ENCODE data around the gene GARNL3.

Gene GARNL3

DNA sequence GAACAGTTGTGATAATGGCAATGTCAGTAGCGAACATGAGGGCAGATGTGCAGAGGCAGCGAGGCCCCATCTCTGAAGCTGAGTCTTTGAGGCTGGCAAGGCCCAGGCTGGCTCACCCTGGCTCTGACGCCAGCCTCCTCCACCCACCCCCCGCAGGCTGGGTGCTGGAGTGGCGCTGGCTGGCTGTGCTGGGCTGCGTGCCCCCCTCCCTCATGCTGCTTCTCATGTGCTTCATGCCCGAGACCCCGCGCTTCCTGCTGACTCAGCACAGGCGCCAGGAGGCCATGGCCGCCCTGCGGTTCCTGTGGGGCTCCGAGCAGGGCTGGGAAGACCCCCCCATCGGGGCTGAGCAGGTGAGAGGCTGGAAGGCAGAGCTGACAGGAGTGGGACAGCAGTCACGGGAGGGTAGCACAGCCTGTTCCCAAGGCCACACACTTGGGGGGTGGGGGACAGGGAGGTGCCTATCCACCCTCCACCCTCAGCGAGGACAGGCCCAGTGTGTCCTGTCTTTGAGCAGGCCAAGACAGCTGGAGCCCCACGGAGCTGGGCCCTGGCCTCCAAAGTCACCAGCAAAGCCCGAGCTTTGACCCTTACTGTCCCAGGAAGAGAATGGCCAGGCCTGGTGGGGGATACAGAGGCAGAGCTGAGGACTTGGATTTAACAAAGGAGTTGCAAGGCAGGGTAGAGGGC, 138.0 kb downstream of the GARNL3 start:
- Mint-ChIP-seq H3K27ac (no peak overlapping the region), H3K9me3 (no peaks in the 10 kb centered on the region), H3K4me3 (no peak overlapping the region), H3K4me1 (peaks cover 8 to 11% of the 10 kb centered on the region in 2 donors), H3K36me3 (peaks cover 14 to 17% of the 10 kb centered on the region in 2 donors), H3K27me3 (peaks cover 3 to 8% of the 10 kb centered on the region in 2 donors)
- DNase-seq = no peak
- ATAC-seq (replicated peaks) = no peak

DNA sequence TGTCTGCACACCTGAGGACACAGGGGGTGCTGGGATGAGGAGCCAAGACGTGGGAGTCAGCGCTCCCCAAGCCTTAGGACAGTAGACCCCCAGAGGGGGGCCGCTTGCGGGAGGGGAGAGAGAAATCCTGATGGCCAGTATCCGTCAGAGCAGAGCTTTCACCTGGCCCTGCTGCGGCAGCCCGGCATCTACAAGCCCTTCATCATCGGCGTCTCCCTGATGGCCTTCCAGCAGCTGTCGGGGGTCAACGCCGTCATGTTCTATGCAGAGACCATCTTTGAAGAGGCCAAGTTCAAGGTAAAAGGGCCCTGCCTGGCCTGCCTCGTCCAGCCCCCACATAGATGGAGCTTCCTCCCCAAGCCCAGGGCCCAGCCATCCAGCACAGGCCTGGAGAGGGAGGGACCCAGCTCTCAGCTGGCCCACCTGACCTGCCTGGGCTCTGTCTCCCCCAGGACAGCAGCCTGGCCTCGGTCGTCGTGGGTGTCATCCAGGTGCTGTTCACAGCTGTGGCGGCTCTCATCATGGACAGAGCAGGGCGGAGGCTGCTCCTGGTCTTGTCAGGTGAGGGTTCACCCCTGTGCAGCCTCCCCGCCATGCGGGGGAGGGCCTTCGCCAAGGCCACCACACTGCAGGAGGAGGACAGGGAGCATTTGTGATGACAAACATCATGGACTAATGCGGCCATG, 139.1 kb downstream of the GARNL3 start:
- H3K4me1 Mint-ChIP-seq = peaks cover 0 to 2% of the 10 kb centered on the region in 2 donors
- DNase-seq (no peak), ATAC-seq (replicated peaks) (no peak)
- peaks cover 0 to under 1% of the 10 kb centered on the region in 2 donors for H3K27me3 Mint-ChIP-seq
- no peak overlapping the region for H3K27ac Mint-ChIP-seq
- no peaks in the 10 kb centered on the region for H3K9me3 Mint-ChIP-seq
- H3K4me3 Mint-ChIP-seq = no peak overlapping the region
- peaks cover 14 to 17% of the 10 kb centered on the region in 2 donors for H3K36me3 Mint-ChIP-seq

DNA sequence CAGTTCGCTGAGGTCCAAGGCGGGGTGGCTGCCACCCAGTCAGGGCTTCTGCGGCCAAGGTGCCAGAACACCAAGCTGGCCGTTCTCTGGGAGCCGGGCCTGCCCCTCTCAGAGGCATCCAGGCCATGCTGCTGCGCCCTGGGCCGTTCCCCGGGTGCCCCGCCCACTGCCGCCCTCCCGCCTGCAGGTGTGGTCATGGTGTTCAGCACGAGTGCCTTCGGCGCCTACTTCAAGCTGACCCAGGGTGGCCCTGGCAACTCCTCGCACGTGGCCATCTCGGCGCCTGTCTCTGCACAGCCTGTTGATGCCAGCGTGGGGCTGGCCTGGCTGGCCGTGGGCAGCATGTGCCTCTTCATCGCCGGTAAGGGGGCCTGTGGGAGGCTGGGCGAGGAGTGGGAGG, 140.1 kb downstream of the GARNL3 start:
- DNase-seq = no peak
- Mint-ChIP-seq H3K4me1 (no peaks in the 10 kb centered on the region), H3K27ac (no peak overlapping the region), H3K4me3 (no peak overlapping the region), H3K36me3 (peaks cover 14 to 17% of the 10 kb centered on the region in 2 donors), H3K9me3 (no peaks in the 10 kb centered on the region), H3K27me3 (no peaks in the 10 kb centered on the region)
- no peak for ATAC-seq (replicated peaks)

DNA sequence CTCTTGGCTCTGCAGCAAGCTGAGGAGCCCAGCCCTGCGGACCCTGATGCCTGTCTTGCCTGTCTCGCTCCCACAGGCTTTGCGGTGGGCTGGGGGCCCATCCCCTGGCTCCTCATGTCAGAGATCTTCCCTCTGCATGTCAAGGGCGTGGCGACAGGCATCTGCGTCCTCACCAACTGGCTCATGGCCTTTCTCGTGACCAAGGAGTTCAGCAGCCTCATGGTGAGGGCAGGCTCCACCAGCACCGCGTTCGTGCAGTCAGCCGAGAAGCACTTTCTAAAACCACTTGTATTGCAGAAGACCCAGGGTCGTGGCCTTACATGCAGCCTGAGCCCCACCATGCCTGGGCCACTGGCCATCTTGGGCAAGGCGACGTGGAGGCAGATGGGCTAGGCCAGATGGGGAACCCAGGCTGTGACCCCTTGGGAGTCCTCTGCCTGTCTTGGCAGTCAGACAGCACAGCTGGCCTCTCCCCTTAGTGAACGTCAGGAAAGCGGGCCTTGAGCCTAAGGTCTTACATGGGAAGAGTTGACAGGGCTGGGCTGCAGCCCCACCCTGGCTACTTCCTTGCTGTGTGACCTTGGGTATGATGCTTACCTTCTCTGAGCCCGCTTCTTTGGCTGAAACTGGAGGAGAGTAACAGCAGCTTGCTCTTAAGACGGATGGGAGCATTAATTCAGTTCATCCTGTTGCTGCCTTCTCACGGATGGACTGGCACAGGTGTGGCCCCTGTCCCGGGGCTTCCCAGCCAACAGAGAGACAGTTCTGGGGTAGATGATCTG, 141.0 kb downstream of the GARNL3 start:
- Mint-ChIP-seq H3K4me1 (no peaks in the 10 kb centered on the region), H3K4me3 (no peak overlapping the region), H3K27me3 (no peaks in the 10 kb centered on the region), H3K36me3 (peaks cover 12 to 14% of the 10 kb centered on the region in 2 donors), H3K27ac (no peak overlapping the region), H3K9me3 (no peaks in the 10 kb centered on the region)
- no peak for ATAC-seq (replicated peaks)
- no peak for DNase-seq

DNA sequence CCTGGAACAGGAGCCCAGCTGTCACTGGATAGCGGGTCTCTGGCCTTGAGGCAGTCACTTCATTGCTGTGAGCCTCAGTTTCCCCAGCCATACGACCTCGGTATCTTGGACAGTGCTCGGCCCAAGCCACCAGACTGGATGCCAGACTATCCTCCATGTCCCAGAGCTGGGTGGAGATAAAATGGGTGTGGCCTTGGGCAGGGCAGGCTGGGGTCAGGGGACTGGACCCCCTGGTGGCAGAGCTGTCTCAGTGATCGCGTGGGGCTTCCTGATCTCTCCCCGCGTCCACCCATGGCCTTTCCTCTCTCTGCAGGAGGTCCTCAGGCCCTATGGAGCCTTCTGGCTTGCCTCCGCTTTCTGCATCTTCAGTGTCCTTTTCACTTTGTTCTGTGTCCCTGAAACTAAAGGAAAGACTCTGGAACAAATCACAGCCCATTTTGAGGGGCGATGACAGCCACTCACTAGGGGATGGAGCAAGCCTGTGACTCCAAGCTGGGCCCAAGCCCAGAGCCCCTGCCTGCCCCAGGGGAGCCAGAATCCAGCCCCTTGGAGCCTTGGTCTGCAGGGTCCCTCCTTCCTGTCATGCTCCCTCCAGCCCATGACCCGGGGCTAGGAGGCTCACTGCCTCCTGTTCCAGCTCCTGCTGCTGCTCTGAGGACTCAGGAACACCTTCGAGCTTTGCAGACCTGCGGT, 142.4 kb downstream of the GARNL3 start:
- Mint-ChIP-seq H3K4me1 (peaks cover 4 to 10% of the 10 kb centered on the region in 2 donors), H3K4me3 (no peak overlapping the region), H3K36me3 (peaks cover 10 to 14% of the 10 kb centered on the region in 2 donors), H3K27ac (no peak overlapping the region), H3K9me3 (no peaks in the 10 kb centered on the region), H3K27me3 (no peaks in the 10 kb centered on the region)
- ATAC-seq (replicated peaks) (no peak), DNase-seq (no peak)

DNA sequence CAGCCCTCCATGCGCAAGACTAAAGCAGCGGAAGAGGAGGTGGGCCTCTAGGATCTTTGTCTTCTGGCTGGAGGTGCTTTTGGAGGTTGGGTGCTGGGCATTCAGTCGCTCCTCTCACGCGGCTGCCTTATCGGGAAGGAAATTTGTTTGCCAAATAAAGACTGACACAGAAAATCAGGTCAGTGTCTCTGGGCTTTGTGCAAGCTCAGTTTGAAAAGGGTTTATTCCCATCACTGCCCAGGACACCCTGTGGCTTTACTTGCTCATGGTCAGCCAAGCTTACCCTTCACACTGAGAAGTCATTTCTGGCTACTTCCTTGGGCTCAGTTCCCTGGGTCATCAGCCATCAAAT, 142.9 kb downstream of the GARNL3 start:
- no peak for ATAC-seq (replicated peaks)
- Mint-ChIP-seq H3K27ac (no peak overlapping the region), H3K27me3 (no peaks in the 10 kb centered on the region), H3K36me3 (peaks cover 9 to 11% of the 10 kb centered on the region in 2 donors), H3K4me1 (peaks cover 4 to 10% of the 10 kb centered on the region in 2 donors), H3K9me3 (no peaks in the 10 kb centered on the region), H3K4me3 (no peak overlapping the region)
- DNase-seq = no peak

DNA sequence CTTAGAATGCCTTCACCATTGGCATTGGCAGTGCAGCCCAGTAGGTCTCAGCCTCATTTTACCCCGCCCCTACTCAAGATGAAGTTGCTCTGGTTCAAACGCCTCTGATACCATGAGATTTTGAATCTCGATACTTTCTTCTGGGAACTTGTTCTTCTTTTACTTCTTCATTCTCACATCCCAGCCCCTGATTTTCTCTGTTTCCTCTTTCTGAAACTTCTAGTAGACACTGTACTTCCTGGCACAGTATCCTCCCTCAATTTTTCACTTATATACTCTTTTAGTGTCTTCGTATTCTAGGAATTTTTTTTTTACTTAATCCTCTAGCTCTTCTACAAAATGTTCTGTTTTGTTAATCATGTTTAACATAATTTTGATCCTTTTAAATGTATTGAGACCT, 146.5 kb downstream of the GARNL3 start:
- no peak for ATAC-seq (replicated peaks)
- H3K27ac Mint-ChIP-seq = no peak overlapping the region
- peaks cover 0 to 7% of the 10 kb centered on the region in 2 donors for H3K27me3 Mint-ChIP-seq
- H3K4me1 Mint-ChIP-seq = peaks cover 4 to 10% of the 10 kb centered on the region in 2 donors
- no peak for DNase-seq
- H3K4me3 Mint-ChIP-seq = no peak overlapping the region
- no peaks in the 10 kb centered on the region for H3K9me3 Mint-ChIP-seq
- peaks cover 3 to 8% of the 10 kb centered on the region in 2 donors for H3K36me3 Mint-ChIP-seq

DNA sequence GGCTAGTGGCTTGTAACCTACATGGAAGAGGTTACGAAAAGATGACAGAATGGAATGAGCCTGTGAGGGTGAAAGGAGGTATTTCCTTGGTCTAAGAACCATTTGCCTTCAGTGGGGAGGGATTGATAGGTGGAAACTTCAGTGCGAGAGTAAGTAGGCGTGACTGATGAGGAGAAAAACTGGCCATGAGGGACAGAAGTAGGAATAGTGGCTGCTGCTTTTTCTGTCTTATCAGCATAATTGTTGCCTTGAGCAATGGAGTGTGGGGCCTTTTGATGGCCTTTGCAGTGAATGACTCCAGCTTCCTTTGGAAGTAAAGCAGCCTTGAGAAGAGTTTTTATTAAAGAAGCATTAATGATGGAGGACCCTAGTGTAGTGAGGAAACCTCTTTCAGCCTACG, 150.6 kb downstream of the GARNL3 start:
- peaks cover 10 to 11% of the 10 kb centered on the region in 2 donors for H3K4me1 Mint-ChIP-seq
- H3K36me3 Mint-ChIP-seq = peaks cover 4 to 7% of the 10 kb centered on the region in 2 donors
- no peak overlapping the region for H3K4me3 Mint-ChIP-seq
- H3K27me3 Mint-ChIP-seq = peaks cover 0 to 7% of the 10 kb centered on the region in 2 donors
- H3K9me3 Mint-ChIP-seq = no peaks in the 10 kb centered on the region
- no peak for DNase-seq
- H3K27ac Mint-ChIP-seq = no peak overlapping the region
- no peak for ATAC-seq (replicated peaks)

DNA sequence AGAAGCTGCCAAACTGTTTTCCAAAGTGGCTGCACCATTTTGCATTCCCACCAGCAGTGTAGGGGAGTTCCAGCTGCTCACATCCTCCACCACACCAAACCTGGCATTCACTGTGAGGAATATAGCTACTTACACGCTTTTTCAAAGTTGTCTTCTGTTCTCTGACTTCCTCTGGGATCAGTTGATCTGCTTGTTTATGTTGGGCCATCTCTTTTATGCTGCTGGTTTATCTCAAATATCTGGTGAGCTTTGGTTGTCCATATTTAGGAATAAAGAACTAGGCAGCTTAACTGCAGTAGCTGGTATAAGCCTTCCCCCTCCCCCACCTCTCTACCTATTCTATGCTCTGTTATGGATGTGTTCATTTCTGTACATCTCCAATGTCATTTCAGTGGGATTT, 151.1 kb downstream of the GARNL3 start:
- H3K4me1 Mint-ChIP-seq = peaks cover 10 to 11% of the 10 kb centered on the region in 2 donors
- H3K27me3 Mint-ChIP-seq = peaks cover 0 to 7% of the 10 kb centered on the region in 2 donors
- ATAC-seq (replicated peaks) (no peak), DNase-seq (no peak)
- no peak overlapping the region for H3K27ac Mint-ChIP-seq
- H3K4me3 Mint-ChIP-seq = no peak overlapping the region
- no peaks in the 10 kb centered on the region for H3K9me3 Mint-ChIP-seq
- peaks cover 4 to 7% of the 10 kb centered on the region in 2 donors for H3K36me3 Mint-ChIP-seq

DNA sequence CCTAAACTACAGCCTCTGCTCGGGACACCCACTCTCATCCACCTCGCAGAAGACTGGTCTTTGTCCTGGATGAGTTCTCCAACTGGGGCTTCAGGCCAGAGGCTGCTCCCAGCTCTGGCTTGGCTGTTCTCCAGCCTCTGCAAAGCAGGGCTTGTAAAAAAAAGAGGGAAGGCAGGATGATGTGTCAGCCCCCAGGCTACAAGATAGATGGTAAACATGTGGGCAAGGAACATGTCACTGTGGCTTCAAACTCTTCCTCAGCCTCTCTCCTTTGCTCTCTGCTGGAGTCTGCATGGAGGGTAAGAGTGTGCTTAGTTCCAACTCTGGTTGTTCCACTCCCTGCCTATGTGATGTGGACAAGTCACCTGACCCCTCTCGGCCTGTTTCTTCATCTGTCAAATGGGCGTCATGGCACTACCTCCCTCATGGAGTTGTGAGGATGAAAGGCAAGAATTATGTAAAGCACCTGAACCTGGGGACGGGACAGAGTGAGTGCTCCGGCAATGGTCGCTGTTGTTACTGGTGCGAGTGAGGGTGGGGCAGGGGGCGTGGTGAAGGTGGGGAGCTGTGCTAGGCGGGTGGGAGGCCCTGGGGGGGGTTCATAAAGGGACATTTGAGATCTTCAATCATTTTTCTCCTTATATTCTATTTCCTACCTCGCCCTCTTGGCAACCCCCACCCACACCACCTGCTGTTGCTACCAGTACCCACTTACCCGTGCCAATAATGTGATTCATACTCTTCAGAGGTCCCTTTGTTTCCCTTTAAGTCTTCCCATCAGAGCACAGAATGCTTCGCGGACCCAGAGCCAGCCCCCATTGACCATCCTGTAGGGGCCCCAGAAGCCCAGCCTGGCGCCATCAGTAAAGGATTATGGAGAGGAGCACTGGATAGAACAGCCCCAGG, 152.8 kb downstream of the GARNL3 start:
- no peak for DNase-seq
- H3K4me3 Mint-ChIP-seq = no peak overlapping the region
- H3K9me3 Mint-ChIP-seq = no peaks in the 10 kb centered on the region
- H3K4me1 Mint-ChIP-seq = peaks cover 4 to 7% of the 10 kb centered on the region in 2 donors
- no peak overlapping the region for H3K27ac Mint-ChIP-seq
- peaks cover 4 to 7% of the 10 kb centered on the region in 2 donors for H3K36me3 Mint-ChIP-seq
- peaks cover 0 to 7% of the 10 kb centered on the region in 2 donors for H3K27me3 Mint-ChIP-seq
- no peak for ATAC-seq (replicated peaks)

DNA sequence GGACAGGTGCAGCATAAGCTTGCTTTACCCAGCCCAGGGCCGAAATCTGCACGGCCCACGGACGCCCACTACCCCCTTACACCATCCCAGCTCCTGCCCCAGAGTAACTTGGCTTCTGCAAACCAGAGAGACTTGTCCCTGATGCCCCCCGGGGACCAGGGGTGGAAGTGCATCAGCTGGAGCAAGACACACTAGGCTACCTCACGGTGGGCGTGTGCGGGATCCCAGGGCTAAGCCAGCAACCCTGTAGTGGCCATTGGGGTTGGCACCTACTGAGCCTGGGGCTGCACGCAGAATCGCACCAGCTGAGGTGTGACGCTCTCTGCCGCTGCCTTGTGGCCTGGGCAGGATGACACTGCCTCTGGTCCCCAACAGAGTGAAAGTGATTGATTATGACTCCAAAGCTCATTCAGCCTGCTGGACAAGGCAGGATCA, 153.5 kb downstream of the GARNL3 start:
- Mint-ChIP-seq H3K9me3 (no peaks in the 10 kb centered on the region), H3K27me3 (peaks cover 0 to 7% of the 10 kb centered on the region in 2 donors), H3K4me1 (peaks cover 10% of the 10 kb centered on the region in 2 donors), H3K27ac (no peak overlapping the region), H3K36me3 (peaks cover 4 to 7% of the 10 kb centered on the region in 2 donors), H3K4me3 (no peak overlapping the region)
- peak; percentile 55 to 65 for ATAC-seq (replicated peaks)
- no peak for DNase-seq

DNA sequence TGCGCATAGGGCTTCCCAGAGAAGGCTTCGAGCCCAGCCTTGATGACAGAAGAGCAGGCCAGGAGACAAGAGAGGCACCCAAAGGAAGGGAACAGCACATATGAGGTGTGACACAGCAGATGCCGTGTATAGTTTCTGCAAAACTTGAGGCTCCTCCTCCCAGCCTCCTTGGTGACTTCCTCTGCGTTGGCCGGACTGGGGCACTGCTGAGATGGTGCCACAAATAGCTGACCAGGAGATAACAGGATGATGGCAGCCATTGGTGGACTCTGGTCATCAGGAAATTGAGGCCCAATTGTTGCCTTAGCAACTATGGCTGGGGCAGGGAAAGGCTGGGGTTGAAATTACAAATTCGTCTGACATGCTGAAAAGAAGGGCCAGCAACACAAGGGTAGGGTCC, 154.8 kb downstream of the GARNL3 start:
- H3K9me3 Mint-ChIP-seq = no peaks in the 10 kb centered on the region
- H3K27ac Mint-ChIP-seq = peak overlapping the region; percentile 72
- ATAC-seq (replicated peaks) (no peak), DNase-seq (no peak)
- no peak overlapping the region for H3K4me3 Mint-ChIP-seq
- peaks cover 4 to 9% of the 10 kb centered on the region in 2 donors for H3K36me3 Mint-ChIP-seq
- peaks cover 0 to 5% of the 10 kb centered on the region in 2 donors for H3K27me3 Mint-ChIP-seq
- H3K4me1 Mint-ChIP-seq = peaks cover 17 to 23% of the 10 kb centered on the region in 2 donors

DNA sequence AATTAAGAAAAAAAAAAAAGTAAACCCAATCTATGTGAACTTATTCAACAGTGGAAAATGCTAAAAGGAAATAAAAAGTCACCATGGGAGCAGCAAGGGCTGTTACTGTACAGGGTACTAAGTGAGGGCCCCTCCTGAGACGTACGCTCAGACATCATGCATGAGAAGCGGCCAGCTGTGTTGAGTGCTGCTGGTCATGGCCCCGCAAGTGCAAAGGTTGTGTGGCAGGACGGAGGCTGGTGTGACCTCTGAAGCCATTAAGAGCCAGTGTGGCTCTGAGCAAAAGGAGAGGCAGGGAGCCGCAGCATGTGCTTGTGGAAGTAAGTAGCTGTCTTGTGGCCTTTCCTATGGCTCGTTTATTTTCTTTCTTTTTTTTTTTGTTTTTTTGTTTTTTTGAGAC, 156.5 kb downstream of the GARNL3 start:
- Mint-ChIP-seq H3K9me3 (no peaks in the 10 kb centered on the region), H3K27ac (no peak overlapping the region), H3K4me3 (no peak overlapping the region), H3K36me3 (peaks cover 5 to 11% of the 10 kb centered on the region in 2 donors), H3K4me1 (peaks cover 19 to 39% of the 10 kb centered on the region in 2 donors), H3K27me3 (no peaks in the 10 kb centered on the region)
- no peak for ATAC-seq (replicated peaks)
- no peak for DNase-seq

All from stimulated activated naive B cell treated with anti-CD40 and anti-IgM and Interleukin-4, amounts not matched to agents 10 μg/mL and 1 μg/mL and 100 μg/mL, for 72 hours (primary cell).